Mesendoderm (in vitro differentiated cells): ENCODE results near the gene SOX30.
"Not testable (repeated sequence)": the region's sequence is repeated elsewhere in the genome, so short reads cannot be mapped to it uniquely, and the experiment has no call there.

Source experiments
- DNase-seq: peaks from one replicate; pipeline ENCODE4 v3.0.0; 2013
- H2AK5ac ChIP-seq: 2 replicates; pipeline ENCODE4 v1.6.1; 2013; ENCODE audit warnings: low read length, inconsistent platforms
- H2BK120ac ChIP-seq: 2 replicates; pipeline ENCODE4 v1.6.1; 2013; ENCODE audit warnings: low read depth, mild to moderate bottlenecking, low read length, moderate library complexity, mixed read lengths
- H2BK15ac ChIP-seq: replicated peaks from 2 replicates; pipeline ENCODE4 v1.6.1; 2013; ENCODE audit warnings: low read depth, mild to moderate bottlenecking, moderate library complexity
- H2BK5ac ChIP-seq: 2 replicates; pipeline ENCODE4 v1.6.1; 2013; ENCODE audit warnings: low read length, inconsistent platforms
- H3K18ac ChIP-seq: 2 replicates; pipeline ENCODE4 v1.6.1; 2013; ENCODE audit warnings: mild to moderate bottlenecking, low read length, mixed read lengths
- H3K23ac ChIP-seq: one replicate; pipeline ENCODE4 v1.6.1; 2013; ENCODE audit warnings: low read length
- H3K27ac ChIP-seq: 2 replicates; pipeline ENCODE4 v1.5.1; 2013; ENCODE audit warnings: low read depth, mild to moderate bottlenecking, inconsistent platforms, low read length, moderate library complexity
- H3K27me3 ChIP-seq: 2 replicates; pipeline ENCODE4 v1.6.1; 2013; ENCODE audit warnings: low read length, control low read depth, mild to moderate bottlenecking, inconsistent platforms; ENCODE audit not compliant: insufficient read depth, poor library complexity
- H3K36me3 ChIP-seq: 2 replicates; pipeline ENCODE4 v1.6.1; 2013; ENCODE audit warnings: low read length, inconsistent platforms; ENCODE audit not compliant: control insufficient read depth, insufficient read depth
- H3K4ac ChIP-seq: one replicate; pipeline ENCODE4 v1.6.1; 2013; ENCODE audit warnings: low read depth, mild to moderate bottlenecking, low read length, moderate library complexity
- H3K4me1 ChIP-seq: 2 replicates; pipeline ENCODE4 v1.6.1; 2013; ENCODE audit warnings: low read depth, low read length, inconsistent platforms; ENCODE audit not compliant: control insufficient read depth
- H3K4me2 ChIP-seq: 2 replicates; pipeline ENCODE4 v1.6.1; 2013; ENCODE audit warnings: low read length
- H3K4me3 ChIP-seq: 2 replicates; pipeline ENCODE4 v1.5.1; 2013; ENCODE audit warnings: mild to moderate bottlenecking, low read length
- H3K56ac ChIP-seq: one replicate; pipeline ENCODE4 v1.6.1; 2013; ENCODE audit warnings: low read length
- H3K79me1 ChIP-seq: 2 replicates; pipeline ENCODE4 v1.6.1; 2013; ENCODE audit warnings: low read length, inconsistent platforms
- H3K79me2 ChIP-seq: 2 replicates; pipeline ENCODE4 v1.6.1; 2013; ENCODE audit warnings: mild to moderate bottlenecking, low read length; ENCODE audit not compliant: control insufficient read depth, insufficient read depth
- H3K9ac ChIP-seq: 2 replicates; pipeline ENCODE4 v1.6.1; 2013; ENCODE audit warnings: low read length, inconsistent platforms
- H4K5ac ChIP-seq: one replicate; pipeline ENCODE4 v1.6.1; 2013; ENCODE audit warnings: low read length
- H4K8ac ChIP-seq: one replicate; pipeline ENCODE4 v1.6.1; 2013; ENCODE audit warnings: low read depth, mild to moderate bottlenecking, control low read depth, low read length, moderate library complexity
- WGBS: extraction: QIAGEN DNeasy Blood & Tissue Kit; methylation state at CpG from one replicate; pipeline ENCODE4 v1.1.7; 2013; ENCODE audit warnings: low lambda C conversion rate, missing lambda C conversion rate; ENCODE audit not compliant: insufficient coverage; ENCODE audit errors: extremely low coverage; 5-methylcytosine and 5-hydroxymethylcytosine counted together

The SOX30 gene

GRCh38 chr5:157680239-157680638 is 28.0 kb upstream of the SOX30 start:
- H3K27ac ChIP-seq = no peak overlapping the region
- DNase-seq = no peak
- no peaks in the 10 kb centered on the region for H3K36me3 ChIP-seq
- no peaks in the 10 kb centered on the region for H3K79me1 ChIP-seq
- no peaks in the 10 kb centered on the region for H3K27me3 ChIP-seq
- no peak overlapping the region for H3K4ac ChIP-seq
- H3K23ac ChIP-seq = no peak overlapping the region
- WGBS = no CpG with 5 or more reads among the region's 2 CpGs
- H3K18ac ChIP-seq = no peak overlapping the region
- no peak overlapping the region for H4K5ac ChIP-seq
- no peak overlapping the region for H3K4me2 ChIP-seq
- H3K9ac ChIP-seq = no peak overlapping the region
- H3K56ac ChIP-seq = no peak overlapping the region
- H3K79me2 ChIP-seq = no peaks in the 10 kb centered on the region
- H2BK15ac ChIP-seq = no peak overlapping the region
- H3K4me3 ChIP-seq = no peak overlapping the region
- no peak overlapping the region for H2BK5ac ChIP-seq
- no peak overlapping the region for H2BK120ac ChIP-seq
- no peaks in the 10 kb centered on the region for H3K4me1 ChIP-seq
- no peak overlapping the region for H2AK5ac ChIP-seq
- H4K8ac ChIP-seq = no peak overlapping the region

- Histone ChIP-seq H3K23ac (no peak overlapping the region), H3K4ac (no peak overlapping the region), H3K79me2 (no peaks in the 10 kb centered on the region), H3K9ac (no peak overlapping the region), H3K4me3 (no peak overlapping the region), H3K27me3 (no peaks in the 10 kb centered on the region), H2BK5ac (no peak overlapping the region), H3K56ac (no peak overlapping the region), H2AK5ac (no peak overlapping the region), H3K4me1 (no peaks in the 10 kb centered on the region), H4K8ac (no peak overlapping the region), H4K5ac (no peak overlapping the region), H3K36me3 (no peaks in the 10 kb centered on the region), H2BK120ac (no peak overlapping the region), H3K4me2 (no peak overlapping the region), H3K79me1 (no peaks in the 10 kb centered on the region), H2BK15ac (no peak overlapping the region), H3K27ac (no peak overlapping the region), H3K18ac (no peak overlapping the region)
- WGBS = no CpG with 5 or more reads among the region's 9 CpGs
- DNase-seq = no peak
Observed at GRCh38 chr5:157679801-157680200, 27.6 kb upstream of the SOX30 start.

DNA sequence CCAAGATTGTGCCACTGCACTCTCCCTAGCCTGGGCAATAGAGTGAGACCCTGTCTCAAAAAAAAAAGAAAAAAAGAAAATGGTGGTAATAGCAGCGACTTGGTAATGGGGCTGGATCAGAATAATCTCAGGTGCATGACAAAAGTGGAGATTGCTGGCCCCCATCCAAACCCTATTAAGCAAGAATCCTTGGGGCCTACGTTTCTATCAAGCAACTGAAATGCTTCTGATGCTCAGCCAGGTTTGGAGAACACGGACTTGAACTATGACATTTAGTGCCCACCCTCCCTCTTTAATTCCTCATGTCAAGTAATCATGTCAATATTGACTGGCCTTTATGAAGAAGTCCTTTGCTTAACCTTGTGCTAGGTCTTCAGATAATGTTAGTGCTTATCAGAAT is 25.7 kb upstream of the SOX30 start:
- H3K9ac ChIP-seq = no peak overlapping the region

DNA sequence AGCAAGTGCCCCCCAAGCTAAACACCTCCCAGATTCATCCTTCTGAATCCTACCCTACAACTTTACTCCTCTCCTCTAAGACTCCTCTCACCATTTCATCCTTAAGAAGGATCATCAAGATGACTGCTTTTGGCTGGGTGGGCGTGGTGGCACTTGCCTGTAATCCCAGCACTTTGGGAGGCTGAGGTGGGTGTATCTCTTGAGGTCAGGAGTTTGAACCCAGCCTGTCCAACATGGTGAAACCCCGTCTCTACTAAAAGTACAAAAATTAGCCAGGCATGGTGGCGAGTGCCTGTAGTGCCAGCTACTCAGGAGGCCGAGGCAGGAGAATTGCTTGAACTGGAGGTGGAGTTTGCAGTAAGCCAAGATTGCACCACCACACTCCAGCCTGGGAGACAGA is 22.1 kb upstream of the SOX30 start:
- H4K5ac ChIP-seq, H3K23ac ChIP-seq, H3K36me3 ChIP-seq, H3K4me3 ChIP-seq, H3K9ac ChIP-seq, H2BK5ac ChIP-seq, DNase-seq, H3K4me1 ChIP-seq, H3K56ac ChIP-seq, H3K79me2 ChIP-seq, H3K79me1 ChIP-seq, H3K4me2 ChIP-seq, H3K27ac ChIP-seq, H2AK5ac ChIP-seq, H3K27me3 ChIP-seq, H3K18ac ChIP-seq, H4K8ac ChIP-seq, H2BK15ac ChIP-seq, H2BK120ac ChIP-seq, H3K4ac ChIP-seq: not testable (repeated sequence)
- WGBS = no CpG with 5 or more reads among the region's 4 CpGs

More for the DNA sequence above, 25.7 kb upstream of the SOX30 start:
- Histone ChIP-seq H3K79me2 (no peaks in the 10 kb centered on the region), H3K27me3 (no peaks in the 10 kb centered on the region), H3K4me1 (no peaks in the 10 kb centered on the region), H2BK15ac (no peak overlapping the region), H3K4me3 (no peak overlapping the region), H2BK5ac (no peak overlapping the region), H3K56ac (no peak overlapping the region), H2AK5ac (no peak overlapping the region), H3K79me1 (no peaks in the 10 kb centered on the region), H3K36me3 (no peaks in the 10 kb centered on the region), H3K4me2 (no peak overlapping the region), H2BK120ac (no peak overlapping the region), H4K8ac (no peak overlapping the region), H3K4ac (no peak overlapping the region), H3K23ac (no peak overlapping the region), H3K27ac (no peak overlapping the region), H3K18ac (no peak overlapping the region), H4K5ac (no peak overlapping the region)
- DNase-seq = peak; percentile 33
- no CpG with 5 or more reads among the region's 3 CpGs for WGBS

- Histone ChIP-seq H2BK5ac (no peak overlapping the region), H3K36me3 (no peaks in the 10 kb centered on the region), H3K27ac (no peak overlapping the region), H3K23ac (no peak overlapping the region), H3K4me2 (no peak overlapping the region), H4K8ac (no peak overlapping the region), H2AK5ac (no peak overlapping the region), H3K9ac (no peak overlapping the region), H3K79me1 (no peaks in the 10 kb centered on the region), H3K18ac (no peak overlapping the region), H3K27me3 (no peaks in the 10 kb centered on the region), H3K56ac (no peak overlapping the region), H2BK120ac (no peak overlapping the region), H3K79me2 (no peaks in the 10 kb centered on the region), H2BK15ac (no peak overlapping the region), H3K4me1 (no peaks in the 10 kb centered on the region), H3K4ac (no peak overlapping the region), H4K5ac (no peak overlapping the region), H3K4me3 (no peak overlapping the region)
- no CpG with 5 or more reads among the region's 8 CpGs for WGBS
- no peak for DNase-seq
Observed at GRCh38 chr5:157672976-157673375, 20.7 kb upstream of the SOX30 start.

- whole genome bisulfite sequencing = no CpG with 5 or more reads among the region's 57 CpGs
- H2BK15ac ChIP-seq = no peak overlapping the region
- H3K4me2 ChIP-seq = peak overlapping the region; percentile 24
- H3K4ac ChIP-seq = no peak overlapping the region
- H3K23ac ChIP-seq = no peak overlapping the region
- H3K27ac ChIP-seq = no peak overlapping the region
- H3K4me1 ChIP-seq = no peaks in the 10 kb centered on the region
- DNase-seq = no peak
- H2BK120ac ChIP-seq = no peak overlapping the region
- H3K27me3 ChIP-seq = no peaks in the 10 kb centered on the region
- H3K79me1 ChIP-seq = no peaks in the 10 kb centered on the region
- H3K79me2 ChIP-seq = no peaks in the 10 kb centered on the region
- no peaks in the 10 kb centered on the region for H3K36me3 ChIP-seq
- no peak overlapping the region for H3K4me3 ChIP-seq
- H2AK5ac ChIP-seq = no peak overlapping the region
- no peak overlapping the region for H3K9ac ChIP-seq
- no peak overlapping the region for H4K8ac ChIP-seq
- no peak overlapping the region for H3K18ac ChIP-seq
- no peak overlapping the region for H4K5ac ChIP-seq
- H2BK5ac ChIP-seq = no peak overlapping the region
- peak overlapping the region; percentile 28 for H3K56ac ChIP-seq
Observed at GRCh38 chr5:157671592-157672330, 19.5 kb upstream of the SOX30 start.
